Calu3 (cell line): Measurements from ENCODE around the gene SMAD1. TPM values are rescaled to one million over a fixed set of nuclear protein-coding genes. Genes with fewer than 3 reads are reported as not detected.

Source experiments
- BruUV-seq: library from RNA; stranded (reverse); fragments of 400-500 nt; replicated peaks from 2 replicates; lab custom pipeline; 2021; lab: Mats Ljungman, UMichigan
- CTCF ChIA-PET: fragments of 300-600 bp; sonication (Branson Sonifier 250); formaldehyde crosslinking; loops from one replicate; lab custom pipeline; 2022; ENCODE audit warnings: antibody characterized with exemption; lab: Charles Lee
- DNase-seq: peaks from one replicate; pipeline ENCODE4 v3.0.0; 2022
- H3K27ac Mint-ChIP-seq: one replicate; pipeline ENCODE4 v1.8.0; 2022; ENCODE audit warnings: mixed read lengths; ENCODE audit not compliant: unreplicated experiment
- H3K27me3 Mint-ChIP-seq: one replicate; pipeline ENCODE4 v1.8.0; 2022; ENCODE audit warnings: mixed read lengths; ENCODE audit not compliant: unreplicated experiment
- H3K36me3 Mint-ChIP-seq: one replicate; pipeline ENCODE4 v1.8.0; 2022; ENCODE audit warnings: mild to moderate bottlenecking, moderate library complexity, mixed read lengths; ENCODE audit not compliant: insufficient read depth, unreplicated experiment
- H3K4me1 Mint-ChIP-seq: one replicate; pipeline ENCODE4 v1.8.0; 2022; ENCODE audit warnings: mild to moderate bottlenecking, low read depth, mixed read lengths; ENCODE audit not compliant: unreplicated experiment
- H3K4me3 Mint-ChIP-seq: one replicate; pipeline ENCODE4 v1.8.0; 2022; ENCODE audit warnings: mild to moderate bottlenecking, low read depth, moderate library complexity, mixed read lengths; ENCODE audit not compliant: unreplicated experiment
- H3K9me3 Mint-ChIP-seq: one replicate; pipeline ENCODE4 v1.8.0; 2022; ENCODE audit warnings: low read depth, mixed read lengths; ENCODE audit not compliant: unreplicated experiment
- intact Hi-C: fragments of 100-400 bp; cut with micrococcal nuclease; formaldehyde crosslinking; loops from one replicate; pipeline ENCODE4 v1.10.0; 2022; ENCODE audit not compliant: unreplicated experiment
- total RNA-seq: library from RNA; stranded (reverse); gene quantifications from 2 replicates; pipeline ENCODE4 v1.2.3, GENCODE V29; 2022
- TF ChIP-seq, protein P1 (sequence below): fragments of 200-600 bp; IDR thresholded peaks from one replicate; pipeline ENCODE4 v1.8.0; 2022; ENCODE audit warnings: antibody characterized with exemption; ENCODE audit not compliant: unreplicated experiment

The SMAD1 gene
- total RNA-seq, 1 experiment from 2014 or later, result 15.3 TPM

DNA sequence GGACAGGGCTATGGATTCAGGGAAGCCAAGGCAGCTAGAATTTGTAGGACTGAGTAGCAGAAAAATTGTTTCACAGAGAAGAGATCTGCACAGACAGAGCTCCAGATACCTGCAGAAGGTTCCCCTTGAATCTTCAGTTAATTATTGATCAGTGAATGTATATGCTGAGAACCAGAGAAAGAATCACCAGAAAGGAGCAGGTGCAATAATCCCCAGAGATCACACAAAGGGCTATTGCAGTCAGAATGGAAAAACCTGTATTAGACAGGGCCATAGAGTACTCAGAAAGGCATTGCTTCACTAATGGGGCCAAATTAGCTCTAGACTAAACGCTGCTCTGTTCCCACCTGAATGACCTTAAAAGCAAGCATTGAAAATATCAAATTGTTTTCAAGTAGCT lies 35.5 kb upstream of the SMAD1 start:
- Mint-ChIP-seq H3K4me1 (no peaks in the 10 kb centered on the region), H3K9me3 (no peaks in the 10 kb centered on the region), H3K27ac (no peak overlapping the region), H3K36me3 (no peaks in the 10 kb centered on the region), H3K27me3 (no peaks in the 10 kb centered on the region), H3K4me3 (no peak overlapping the region)
- TF ChIP-seq, protein P1, sequence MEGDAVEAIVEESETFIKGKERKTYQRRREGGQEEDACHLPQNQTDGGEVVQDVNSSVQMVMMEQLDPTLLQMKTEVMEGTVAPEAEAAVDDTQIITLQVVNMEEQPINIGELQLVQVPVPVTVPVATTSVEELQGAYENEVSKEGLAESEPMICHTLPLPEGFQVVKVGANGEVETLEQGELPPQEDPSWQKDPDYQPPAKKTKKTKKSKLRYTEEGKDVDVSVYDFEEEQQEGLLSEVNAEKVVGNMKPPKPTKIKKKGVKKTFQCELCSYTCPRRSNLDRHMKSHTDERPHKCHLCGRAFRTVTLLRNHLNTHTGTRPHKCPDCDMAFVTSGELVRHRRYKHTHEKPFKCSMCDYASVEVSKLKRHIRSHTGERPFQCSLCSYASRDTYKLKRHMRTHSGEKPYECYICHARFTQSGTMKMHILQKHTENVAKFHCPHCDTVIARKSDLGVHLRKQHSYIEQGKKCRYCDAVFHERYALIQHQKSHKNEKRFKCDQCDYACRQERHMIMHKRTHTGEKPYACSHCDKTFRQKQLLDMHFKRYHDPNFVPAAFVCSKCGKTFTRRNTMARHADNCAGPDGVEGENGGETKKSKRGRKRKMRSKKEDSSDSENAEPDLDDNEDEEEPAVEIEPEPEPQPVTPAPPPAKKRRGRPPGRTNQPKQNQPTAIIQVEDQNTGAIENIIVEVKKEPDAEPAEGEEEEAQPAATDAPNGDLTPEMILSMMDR, result no peak
- CTCF ChIA-PET, result no interaction called here
- intact Hi-C loops, result no loop called here
- DNase-seq, result no peak
- no TSS peak for BruUV-seq

- intact Hi-C loops, result no loop called here
- no peak for DNase-seq
- peaks cover 5% of the 10 kb centered on the region for H3K9me3 Mint-ChIP-seq
- TF ChIP-seq, protein P1, result no peak
- no peak overlapping the region for H3K4me3 Mint-ChIP-seq
- H3K4me1 Mint-ChIP-seq, result peaks cover 18% of the 10 kb centered on the region
- no peak overlapping the region for H3K27ac Mint-ChIP-seq
- H3K27me3 Mint-ChIP-seq, result no peaks in the 10 kb centered on the region
- BruUV-seq, result no TSS peak
- CTCF ChIA-PET, result no interaction called here
- no peaks in the 10 kb centered on the region for H3K36me3 Mint-ChIP-seq
These were observed 29.8 kb upstream of the SMAD1 start for GRCh38 chr4:145451895-145452294.

- TF ChIP-seq, protein P1, result no peak
- CTCF ChIA-PET, result no interaction called here
- intact Hi-C loops, result no loop called here
- Mint-ChIP-seq H3K36me3 (no peaks in the 10 kb centered on the region), H3K27me3 (no peaks in the 10 kb centered on the region), H3K27ac (peak overlapping the region; percentile 30), H3K9me3 (peaks cover 5% of the 10 kb centered on the region), H3K4me1 (peaks cover 18% of the 10 kb centered on the region), H3K4me3 (no peak overlapping the region)
- no TSS peak for BruUV-seq
- no peak for DNase-seq
These were observed 29.0 kb upstream of the SMAD1 start for GRCh38 chr4:145452447-145453162.

DNA sequence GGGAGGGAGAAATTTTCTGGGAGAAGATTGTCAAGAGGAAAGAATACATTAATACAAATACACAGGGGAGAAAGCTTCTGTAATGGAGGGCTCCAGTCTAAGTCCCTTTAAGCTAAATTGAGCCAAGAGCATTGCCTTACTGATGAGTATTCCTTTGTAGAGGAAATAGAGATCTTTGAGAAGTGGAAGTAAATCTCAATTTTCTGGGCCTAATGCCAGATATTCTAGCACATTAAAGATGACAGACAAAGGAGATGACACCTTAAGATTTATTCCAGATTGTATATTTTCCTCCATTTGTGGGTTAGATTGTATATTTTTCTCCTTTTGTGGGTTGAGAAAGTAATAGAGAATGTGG lies 28.5 kb upstream of the SMAD1 start:
- no peaks in the 10 kb centered on the region for H3K27me3 Mint-ChIP-seq
- BruUV-seq, result no TSS peak
- H3K4me1 Mint-ChIP-seq, result peaks cover 18% of the 10 kb centered on the region
- intact Hi-C loops, result no loop called here
- no peaks in the 10 kb centered on the region for H3K36me3 Mint-ChIP-seq
- H3K9me3 Mint-ChIP-seq, result peaks cover 5% of the 10 kb centered on the region
- TF ChIP-seq, protein P1, result no peak
- peak overlapping the region; percentile 30 for H3K27ac Mint-ChIP-seq
- CTCF ChIA-PET, result no interaction called here
- no peak for DNase-seq
- no peak overlapping the region for H3K4me3 Mint-ChIP-seq
